H1 (cell line): ENCODE measurements around the gene NKAIN2. TPM values are rescaled to one million over a fixed set of nuclear protein-coding genes. Genes with fewer than 3 reads are reported as not detected.

ENCODE experiments used
- CHD7 ChIP-seq: fragments of 300-600 bp; sonication (generic); IDR thresholded peaks from 2 replicates; pipeline ENCODE4 v1.7.1; 2012; ENCODE audit warnings: low read length, moderate library complexity, mild to moderate bottlenecking, inconsistent platforms; ENCODE audit not compliant: insufficient replicate concordance
- GABPA ChIP-seq: IDR thresholded peaks from 2 replicates; pipeline ENCODE4 v1.6.1; 2011; ENCODE audit warnings: mild to moderate bottlenecking, low read length, moderate library complexity, borderline replicate concordance; ENCODE audit not compliant: insufficient read depth
- JUN ChIP-seq: IDR thresholded peaks from 2 replicates; pipeline ENCODE4 v1.6.1; 2011; ENCODE audit warnings: low read depth, mild to moderate bottlenecking, improper control_type of control experiment, low read length
- KDM1A ChIP-seq: fragments of 200-600, 300-600 bp; sonication (generic); IDR thresholded peaks from 2 replicates; pipeline ENCODE4 v1.7.1; 2016; ENCODE audit warnings: mild to moderate bottlenecking, low read length, borderline replicate concordance
- KDM5A ChIP-seq: fragments of 200-600 bp; IDR thresholded peaks from 2 replicates; pipeline ENCODE4 v1.7.1; 2012; ENCODE audit warnings: mild to moderate bottlenecking, low read length, inconsistent platforms, mixed read lengths
- POU5F1 ChIP-seq: IDR thresholded peaks from 2 replicates; pipeline ENCODE4 v1.6.1; 2011; ENCODE audit warnings: low read depth, mild to moderate bottlenecking, low read length, moderate library complexity
- RAD21 ChIP-seq, 2 experiments: IDR thresholded peaks in 1 of 2; conservative IDR thresholded peaks in 1 of 2; 2 replicates each; pipeline ENCODE4 v1.6.1; 2011; ENCODE audit warnings: low read depth in 2 of 2, low read length in 2 of 2, improper control_type of control experiment in 1 of 2, inconsistent platforms in 1 of 2, mild to moderate bottlenecking in 1 of 2, moderate library complexity in 1 of 2
- SP4 ChIP-seq: IDR thresholded peaks from 2 replicates; pipeline ENCODE4 v1.6.1; 2012; ENCODE audit warnings: low read length, inconsistent platforms
- USF2 ChIP-seq: IDR thresholded peaks from 2 replicates; pipeline ENCODE4 v1.6.1; 2011; ENCODE audit warnings: low read length, improper control_type of control experiment
- polyA plus RNA-seq, 7 experiments: library from polyadenylated mRNA; depleted of rRNA in 3 of 7; stranded (reverse) in 5 of 7; unstranded in 2 of 7; fragments of >200 nt in 5 of 7; fragments of 200-250 nt in 2 of 7; gene quantifications; 1 replicate in 5 of 7; 2 replicates in 1 of 7; 4 replicates in 1 of 7; pipeline versions ENCODE4 v1.2.1 to v1.2.3, GENCODE V29; 2011 to 2013; ENCODE audit warnings: missing spikeins in 2 of 7, mixed read lengths in 2 of 7
- total RNA-seq: library from RNA; stranded (reverse); fragmentation: NEBNext Ultra II Directional; extraction: Animal tissue kit (Norgen Biotek cat#: 25700); gene quantifications from 2 replicates; pipeline ENCODE4 v1.2.1, GENCODE V29; 2021

Gene NKAIN2
- total and polyA plus RNA-seq, 2 of the 8 experiments (the other 6 are each of a cell fraction or from before 2014, with no cell fraction given), result 0.20 to 0.34 TPM

GRCh38 chr6:124873066-124873410 is 1069.4 kb downstream of the NKAIN2 start (continued):
- TF ChIP-seq CHD7, result no peak
- TF ChIP-seq SP4, result no peak
- no peak for TF ChIP-seq POU5F1
- TF ChIP-seq JUN, result no peak
- TF ChIP-seq GABPA, result no peak
- TF ChIP-seq RAD21 (IDR thresholded peaks at IDR 0.05 in 1 of 2, conservative IDR thresholded peaks at IDR 0.05 in 1 of 2; ENCODE audit: low read depth in 2 of 2, low read length in 2 of 2), result no peak
- no peak for TF ChIP-seq USF2
- TF ChIP-seq KDM5A, result no peak
- no peak for TF ChIP-seq KDM1A
